ENCODE measurements around the gene ATPAF2. TPM values are rescaled to one million over a fixed set of nuclear protein-coding genes. Genes with fewer than 3 reads are reported as not detected.

ATPAF2 gene
- total and polyA plus RNA-seq, 4 donors: 12.9 to 20.1 (median 16.8) TPM

DNA sequence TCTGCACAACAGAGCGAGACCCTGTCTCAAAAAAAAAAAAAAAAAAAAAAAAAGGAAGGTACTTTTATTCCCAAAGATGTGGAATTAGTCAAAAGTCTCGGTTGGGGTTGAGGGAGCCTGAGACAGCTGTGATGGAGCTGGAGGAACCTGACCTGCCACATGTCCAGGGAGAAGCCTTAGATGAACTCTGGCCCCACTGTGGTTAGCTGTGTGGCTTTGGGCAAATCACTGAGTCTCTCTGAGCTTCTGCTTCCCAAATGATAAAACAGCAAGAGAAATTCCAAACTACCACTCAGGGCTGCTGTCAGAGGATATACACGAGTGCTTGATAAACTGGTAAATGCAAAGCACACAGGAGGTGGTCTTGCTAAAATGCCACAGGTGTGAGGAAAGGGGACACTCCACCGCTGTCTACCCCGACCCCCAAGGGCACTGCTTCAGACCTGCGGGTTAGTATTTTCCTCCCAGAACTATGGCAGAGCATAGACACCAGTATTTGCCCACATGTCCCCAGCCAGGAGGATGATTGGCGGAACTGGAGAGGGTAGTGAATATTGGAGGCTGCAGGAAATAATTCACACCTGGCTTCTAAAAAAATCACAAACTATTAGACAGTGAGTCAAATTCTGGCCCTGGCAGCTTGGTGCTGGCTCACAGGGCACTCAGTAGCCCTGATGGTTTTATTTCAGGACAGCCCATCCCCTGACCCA, 51.6 kb downstream of the ATPAF2 start:
- no peak overlapping the region for H3K4me3 ChIP-seq (ENCODE audit: low read depth in 1 of 3, low read length in 3 of 3)
- H3K36me3 ChIP-seq (ENCODE audit: control insufficient read depth in 4 of 4, insufficient read depth in 3 of 4, low read depth in 1 of 4, low read length in 3 of 4): no peaks in the 10 kb centered on the region
- DNase-seq (ENCODE audit: low spot score): no peak
- no peak overlapping the region for H3K9ac ChIP-seq (ENCODE audit: low read depth in 1 of 2, low read length in 2 of 2)
- H3K27ac ChIP-seq (ENCODE audit: low read depth in 1 of 2, low read length in 2 of 2): no peak overlapping the region
- 88% methylated on average over 7 of the region's 7 CpGs for WGBS
- no peak for TF ChIP-seq JUND (IDR thresholded peaks at IDR 0.05)
- TF ChIP-seq RAD21 (IDR thresholded peaks at IDR 0.05): no peak
- H3K9me3 ChIP-seq (ENCODE audit: control insufficient read depth in 4 of 4, low read length in 3 of 4): no peaks in the 10 kb centered on the region
- H3K4me1 ChIP-seq (ENCODE audit: control insufficient read depth in 4 of 4, insufficient read depth in 4 of 4, low read length in 3 of 4): peaks cover 0 to 4% (median 0%) of the 10 kb centered on the region in 4 donors
- no peaks in the 10 kb centered on the region for H3K27me3 ChIP-seq (ENCODE audit: control insufficient read depth in 4 of 4, insufficient read depth in 4 of 4, low read length in 3 of 4)

DNA sequence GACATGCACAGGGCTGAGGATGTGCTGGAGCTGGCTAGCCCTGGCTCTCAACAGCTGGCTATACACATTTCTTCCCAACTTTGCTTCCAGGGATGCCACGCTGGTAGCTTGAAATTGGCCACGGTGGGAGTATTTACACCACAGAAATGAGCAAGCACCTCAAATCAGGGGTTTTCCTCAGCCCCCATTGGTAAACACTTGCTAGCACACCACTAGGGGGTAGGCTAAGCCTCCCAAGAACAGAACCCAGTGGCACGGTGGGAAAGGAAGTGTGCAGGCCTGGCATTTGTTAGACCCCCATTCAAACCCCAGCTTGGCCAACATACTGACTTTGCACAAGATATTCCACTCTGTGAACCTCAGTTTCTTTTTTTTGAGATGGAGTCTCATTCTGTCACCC, 53.4 kb downstream of the ATPAF2 start:
- 79% methylated on average over 3 of the region's 3 CpGs for WGBS
- Histone ChIP-seq H3K9ac (ENCODE audit: low read depth in 1 of 2, low read length in 2 of 2) (no peak overlapping the region), H3K27ac (ENCODE audit: low read depth in 1 of 2, low read length in 2 of 2) (no peak overlapping the region), H3K9me3 (ENCODE audit: control insufficient read depth in 4 of 4, low read length in 3 of 4) (no peaks in the 10 kb centered on the region), H3K27me3 (ENCODE audit: control insufficient read depth in 4 of 4, insufficient read depth in 4 of 4, low read length in 3 of 4) (no peaks in the 10 kb centered on the region), H3K4me3 (ENCODE audit: low read depth in 1 of 3, low read length in 3 of 3) (no peak overlapping the region), H3K4me1 (ENCODE audit: control insufficient read depth in 4 of 4, insufficient read depth in 4 of 4, low read length in 3 of 4) (peaks cover 0 to 4% (median 0%) of the 10 kb centered on the region in 4 donors), H3K36me3 (ENCODE audit: control insufficient read depth in 4 of 4, insufficient read depth in 3 of 4, low read depth in 1 of 4, low read length in 3 of 4) (no peaks in the 10 kb centered on the region)
- no peak for DNase-seq (ENCODE audit: low spot score)
- TF ChIP-seq, protein P1, sequence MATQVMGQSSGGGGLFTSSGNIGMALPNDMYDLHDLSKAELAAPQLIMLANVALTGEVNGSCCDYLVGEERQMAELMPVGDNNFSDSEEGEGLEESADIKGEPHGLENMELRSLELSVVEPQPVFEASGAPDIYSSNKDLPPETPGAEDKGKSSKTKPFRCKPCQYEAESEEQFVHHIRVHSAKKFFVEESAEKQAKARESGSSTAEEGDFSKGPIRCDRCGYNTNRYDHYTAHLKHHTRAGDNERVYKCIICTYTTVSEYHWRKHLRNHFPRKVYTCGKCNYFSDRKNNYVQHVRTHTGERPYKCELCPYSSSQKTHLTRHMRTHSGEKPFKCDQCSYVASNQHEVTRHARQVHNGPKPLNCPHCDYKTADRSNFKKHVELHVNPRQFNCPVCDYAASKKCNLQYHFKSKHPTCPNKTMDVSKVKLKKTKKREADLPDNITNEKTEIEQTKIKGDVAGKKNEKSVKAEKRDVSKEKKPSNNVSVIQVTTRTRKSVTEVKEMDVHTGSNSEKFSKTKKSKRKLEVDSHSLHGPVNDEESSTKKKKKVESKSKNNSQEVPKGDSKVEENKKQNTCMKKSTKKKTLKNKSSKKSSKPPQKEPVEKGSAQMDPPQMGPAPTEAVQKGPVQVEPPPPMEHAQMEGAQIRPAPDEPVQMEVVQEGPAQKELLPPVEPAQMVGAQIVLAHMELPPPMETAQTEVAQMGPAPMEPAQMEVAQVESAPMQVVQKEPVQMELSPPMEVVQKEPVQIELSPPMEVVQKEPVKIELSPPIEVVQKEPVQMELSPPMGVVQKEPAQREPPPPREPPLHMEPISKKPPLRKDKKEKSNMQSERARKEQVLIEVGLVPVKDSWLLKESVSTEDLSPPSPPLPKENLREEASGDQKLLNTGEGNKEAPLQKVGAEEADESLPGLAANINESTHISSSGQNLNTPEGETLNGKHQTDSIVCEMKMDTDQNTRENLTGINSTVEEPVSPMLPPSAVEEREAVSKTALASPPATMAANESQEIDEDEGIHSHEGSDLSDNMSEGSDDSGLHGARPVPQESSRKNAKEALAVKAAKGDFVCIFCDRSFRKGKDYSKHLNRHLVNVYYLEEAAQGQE (IDR thresholded peaks at IDR 0.05): no peak
- TF ChIP-seq EGR1 (IDR thresholded peaks at IDR 0.05; ENCODE audit: low read depth in 2 of 2): no peak
- TF ChIP-seq HNF4A (conservative IDR thresholded peaks at IDR 0.05): no peak
- TF ChIP-seq, protein P2, sequence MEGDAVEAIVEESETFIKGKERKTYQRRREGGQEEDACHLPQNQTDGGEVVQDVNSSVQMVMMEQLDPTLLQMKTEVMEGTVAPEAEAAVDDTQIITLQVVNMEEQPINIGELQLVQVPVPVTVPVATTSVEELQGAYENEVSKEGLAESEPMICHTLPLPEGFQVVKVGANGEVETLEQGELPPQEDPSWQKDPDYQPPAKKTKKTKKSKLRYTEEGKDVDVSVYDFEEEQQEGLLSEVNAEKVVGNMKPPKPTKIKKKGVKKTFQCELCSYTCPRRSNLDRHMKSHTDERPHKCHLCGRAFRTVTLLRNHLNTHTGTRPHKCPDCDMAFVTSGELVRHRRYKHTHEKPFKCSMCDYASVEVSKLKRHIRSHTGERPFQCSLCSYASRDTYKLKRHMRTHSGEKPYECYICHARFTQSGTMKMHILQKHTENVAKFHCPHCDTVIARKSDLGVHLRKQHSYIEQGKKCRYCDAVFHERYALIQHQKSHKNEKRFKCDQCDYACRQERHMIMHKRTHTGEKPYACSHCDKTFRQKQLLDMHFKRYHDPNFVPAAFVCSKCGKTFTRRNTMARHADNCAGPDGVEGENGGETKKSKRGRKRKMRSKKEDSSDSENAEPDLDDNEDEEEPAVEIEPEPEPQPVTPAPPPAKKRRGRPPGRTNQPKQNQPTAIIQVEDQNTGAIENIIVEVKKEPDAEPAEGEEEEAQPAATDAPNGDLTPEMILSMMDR (IDR thresholded peaks at IDR 0.05; ENCODE audit: low read depth, low read length, missing input control): no peak
- peak; percentile 44 to 59 for TF ChIP-seq RAD21 (IDR thresholded peaks at IDR 0.05)
- TF ChIP-seq FOXA1 (IDR thresholded peaks at IDR 0.05): no peak
- no peak for TF ChIP-seq JUND (IDR thresholded peaks at IDR 0.05)
- TF ChIP-seq GABPA (IDR thresholded peaks at IDR 0.05 in 1 of 2, conservative IDR thresholded peaks at IDR 0.05 in 1 of 2): no peak

DNA sequence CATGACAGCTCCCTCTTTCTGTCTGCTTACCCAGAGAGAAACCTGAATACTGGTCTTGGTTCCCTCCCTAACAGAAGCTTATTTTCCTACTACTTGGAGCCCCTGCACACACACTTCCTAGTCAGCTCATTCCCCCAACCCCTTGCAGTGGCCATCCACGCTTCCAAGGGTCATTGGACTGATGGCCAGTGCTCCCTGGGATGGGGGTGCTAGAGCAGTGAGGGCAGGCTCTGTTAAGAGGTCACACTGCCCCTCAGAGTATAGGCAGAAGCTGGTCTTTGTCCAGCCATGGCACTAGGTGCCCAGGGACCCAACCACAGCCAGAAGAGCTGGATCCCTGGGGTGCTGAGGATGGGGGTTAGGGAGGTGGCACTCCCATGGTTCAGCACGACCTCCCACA, 53.8 kb downstream of the ATPAF2 start:
- peaks cover 0 to 4% (median 0%) of the 10 kb centered on the region in 4 donors for H3K4me1 ChIP-seq (ENCODE audit: control insufficient read depth in 4 of 4, insufficient read depth in 4 of 4, low read length in 3 of 4)
- TF ChIP-seq JUND (IDR thresholded peaks at IDR 0.05): no peak
- peak; percentile 62 to 64 for TF ChIP-seq RXRA (IDR thresholded peaks at IDR 0.05)
- H3K4me3 ChIP-seq (ENCODE audit: low read depth in 1 of 3, low read length in 3 of 3): no peak overlapping the region
- no peak overlapping the region for H3K27ac ChIP-seq (ENCODE audit: low read depth in 1 of 2, low read length in 2 of 2)
- WGBS: 65% methylated on average over 2 of the region's 2 CpGs
- no peaks in the 10 kb centered on the region for H3K36me3 ChIP-seq (ENCODE audit: control insufficient read depth in 4 of 4, insufficient read depth in 3 of 4, low read depth in 1 of 4, low read length in 3 of 4)
- H3K27me3 ChIP-seq (ENCODE audit: control insufficient read depth in 4 of 4, insufficient read depth in 4 of 4, low read length in 3 of 4): no peaks in the 10 kb centered on the region
- no peaks in the 10 kb centered on the region for H3K9me3 ChIP-seq (ENCODE audit: control insufficient read depth in 4 of 4, low read length in 3 of 4)
- no peak for DNase-seq (ENCODE audit: low spot score)
- H3K9ac ChIP-seq (ENCODE audit: low read depth in 1 of 2, low read length in 2 of 2): no peak overlapping the region
